OCI-LY3 (cell line): ENCODE results near the gene SSBP2.

Experiments used
- H2AFZ ChIP-seq: fragments of 200-600, 300-600 bp; shearing (Covaris generic); 2 replicates; pipeline ENCODE4 v1.6.0; 2014; ENCODE audit warnings: antibody characterized with exemption, low read depth, low read length
- H3K27ac ChIP-seq: fragments of 200-600, 300-600 bp; sonication (generic); 2 replicates; pipeline ENCODE4 v1.5.1; 2014; ENCODE audit warnings: mild to moderate bottlenecking, low read length, moderate library complexity, mixed read lengths
- H3K27me3 ChIP-seq: fragments of 200-600, 300-600 bp; sonication (generic); 2 replicates; pipeline ENCODE4 v1.6.1; 2014; ENCODE audit warnings: low read depth, low read length, mixed read lengths
- H3K36me3 ChIP-seq: fragments of 200-600, 300-600 bp; sonication (generic); replicated peaks from 2 replicates; pipeline ENCODE3; 2014; ENCODE audit warnings: low read depth, low read length, mixed read lengths
- H3K4me1 ChIP-seq: fragments of 300-600, 200-600 bp; sonication (generic); 2 replicates; pipeline ENCODE4 v1.6.1; 2014; ENCODE audit warnings: low read length, mixed read lengths
- H3K4me2 ChIP-seq: fragments of 200-600, 300-600 bp; sonication (generic); 2 replicates; pipeline ENCODE4 v1.6.1; 2014; ENCODE audit warnings: low read length, mixed read lengths
- H3K4me3 ChIP-seq: fragments of 300-600, 200-600 bp; sonication (generic); 2 replicates; pipeline ENCODE4 v1.5.1; 2014; ENCODE audit warnings: antibody characterized with exemption, mild to moderate bottlenecking, low read length, moderate library complexity
- H3K79me2 ChIP-seq: fragments of 300-600, 200-600 bp; shearing (Covaris generic); 2 replicates; pipeline ENCODE4 v1.6.1; 2014; ENCODE audit warnings: mild to moderate bottlenecking, low read length, mixed read lengths
- H3K9ac ChIP-seq: fragments of 300-600, 200-600 bp; shearing (Covaris generic); 2 replicates; pipeline ENCODE4 v1.6.0; 2014; ENCODE audit warnings: mild to moderate bottlenecking, low read length, moderate library complexity
- H3K9me3 ChIP-seq: fragments of 200-600, 300-600 bp; shearing (Covaris generic); 2 replicates; pipeline ENCODE4 v1.6.1; 2014; ENCODE audit warnings: low read length, mixed read lengths; ENCODE audit not compliant: insufficient read depth
- H4K20me1 ChIP-seq: fragments of 200-600, 300-600 bp; sonication (generic); 2 replicates; pipeline ENCODE4 v1.6.1; 2016; ENCODE audit warnings: low read length, mixed read lengths; ENCODE audit not compliant: insufficient read depth
- CTCF ChIP-seq: fragments of 200-600, 300-600 bp; sonication (generic); IDR thresholded peaks from 2 replicates; pipeline ENCODE4 v1.5.1; 2014; ENCODE audit warnings: antibody characterized with exemption, low read length, low read depth
- EZH2phosphoT487 ChIP-seq: fragments of 200-600 bp; shearing (Covaris generic); IDR thresholded peaks from 2 replicates; pipeline ENCODE4 v1.6.1; 2018; ENCODE audit warnings: antibody characterized with exemption, mixed run types, low read depth

The SSBP2 gene

GRCh38 chr5:81572201-81572600 lies 178.7 kb downstream of the SSBP2 start:
- no peaks in the 10 kb centered on the region for H3K9me3 ChIP-seq
- no peak overlapping the region for H3K9ac ChIP-seq
- H3K27ac ChIP-seq, result no peak overlapping the region
- H2AFZ ChIP-seq, result no peak overlapping the region
- no peaks in the 10 kb centered on the region for H3K27me3 ChIP-seq
- H3K4me1 ChIP-seq, result no peaks in the 10 kb centered on the region
- no peak for TF ChIP-seq CTCF
- TF ChIP-seq EZH2phosphoT487, result no peak
- no peak overlapping the region for H3K4me2 ChIP-seq
- no peaks in the 10 kb centered on the region for H3K36me3 ChIP-seq
- H3K79me2 ChIP-seq, result no peaks in the 10 kb centered on the region
- no peak overlapping the region for H3K4me3 ChIP-seq
- no peaks in the 10 kb centered on the region for H4K20me1 ChIP-seq

- H3K9me3 ChIP-seq, result no peaks in the 10 kb centered on the region
- no peaks in the 10 kb centered on the region for H3K36me3 ChIP-seq
- no peak overlapping the region for H2AFZ ChIP-seq
- no peaks in the 10 kb centered on the region for H3K4me1 ChIP-seq
- H4K20me1 ChIP-seq, result no peaks in the 10 kb centered on the region
- no peaks in the 10 kb centered on the region for H3K27me3 ChIP-seq
- no peak overlapping the region for H3K9ac ChIP-seq
- H3K79me2 ChIP-seq, result no peaks in the 10 kb centered on the region
- no peak overlapping the region for H3K4me2 ChIP-seq
- no peak overlapping the region for H3K27ac ChIP-seq
- TF ChIP-seq EZH2phosphoT487 (no peak), CTCF (no peak)
- no peak overlapping the region for H3K4me3 ChIP-seq
These were observed 192.7 kb downstream of the SSBP2 start for GRCh38 chr5:81558188-81558587.

- Histone ChIP-seq H3K4me2 (no peak overlapping the region), H3K36me3 (no peaks in the 10 kb centered on the region), H3K9ac (no peak overlapping the region), H3K9me3 (no peaks in the 10 kb centered on the region), H3K4me3 (no peak overlapping the region), H4K20me1 (no peaks in the 10 kb centered on the region), H3K27ac (no peak overlapping the region), H3K4me1 (no peaks in the 10 kb centered on the region), H2AFZ (no peak overlapping the region), H3K27me3 (no peaks in the 10 kb centered on the region), H3K79me2 (no peaks in the 10 kb centered on the region)
- TF ChIP-seq EZH2phosphoT487 (no peak), CTCF (no peak)
These were observed 194.1 kb downstream of the SSBP2 start for GRCh38 chr5:81556809-81557208.

- Histone ChIP-seq H3K79me2 (no peaks in the 10 kb centered on the region), H3K4me1 (no peaks in the 10 kb centered on the region), H3K9me3 (no peaks in the 10 kb centered on the region), H3K27me3 (no peaks in the 10 kb centered on the region), H4K20me1 (no peaks in the 10 kb centered on the region), H3K4me2 (no peak overlapping the region), H3K36me3 (no peaks in the 10 kb centered on the region), H2AFZ (no peak overlapping the region), H3K4me3 (no peak overlapping the region), H3K27ac (no peak overlapping the region), H3K9ac (no peak overlapping the region)
- TF ChIP-seq CTCF (no peak), EZH2phosphoT487 (no peak)
These were observed 195.0 kb downstream of the SSBP2 start for GRCh38 chr5:81555865-81556264.
